ENCODE data around the gene VSTM4. TPM values are rescaled to one million over a fixed set of nuclear protein-coding genes. Genes with fewer than 3 reads are reported as not detected.

The VSTM4 gene
- total and polyA plus RNA-seq, 2 of the 4 experiments (the other 2 are of a cell fraction): 2.4 to 2.9 TPM

- TF ChIP-seq MXI1 (IDR thresholded peaks at IDR 0.05; ENCODE audit: borderline replicate concordance, low read depth, low read length): no peak
Measured at GRCh38 chr10:49161411-49161997, 46.2 kb upstream of the VSTM4 start (continued).

GRCh38 chr10:49160814-49161213, 45.5 kb upstream of the VSTM4 start:
- Histone ChIP-seq H3K4me1 (ENCODE audit: control insufficient read depth, insufficient read depth, low read length) (peaks cover 13% of the 10 kb centered on the region), H3K9me3 (ENCODE audit: control insufficient read depth, insufficient read depth, low read length) (no peaks in the 10 kb centered on the region), H3K9ac (ENCODE audit: low read depth, low read length) (no peak overlapping the region), H3K27me3 (ENCODE audit: control insufficient read depth, insufficient read depth, low read length) (no peaks in the 10 kb centered on the region), H4K8ac (ENCODE audit: low read depth in 2 of 2, low read length in 2 of 2) (no peak overlapping the region), H3K36me3 (ENCODE audit: control insufficient read depth, insufficient read depth, low read length) (no peaks in the 10 kb centered on the region), H2AK9ac (replicated peaks; ENCODE audit: low read depth, low read length, poor library complexity) (peak overlapping the region; percentile 33), H2BK15ac (ENCODE audit: low read depth, low read length) (peak overlapping the region; percentile 42; the same call in 1 of the 3 replicates), H3K27ac (ENCODE audit: insufficient read depth, low read length) (no peak overlapping the region), H3K23ac (ENCODE audit: low read depth, low read length) (no peak overlapping the region), H3K4ac (ENCODE audit: low read depth, low read length) (peak overlapping the region; percentile 62; the same call in 1 of the 2 replicates), H3K56ac (ENCODE audit: extremely low read depth, insufficient read depth, low read length) (no peak overlapping the region), H2BK5ac (ENCODE audit: low read depth, low read length, poor library complexity, severe bottlenecking) (no peak overlapping the region), H3K79me1 (ENCODE audit: low read depth in 1 of 2, low read length in 2 of 2) (no peaks in the 10 kb centered on the region), H2AFZ (replicated peaks; ENCODE audit: low read length, poor library complexity) (no peak overlapping the region), H3K18ac (ENCODE audit: low read depth, low read length) (no peak overlapping the region; the same call in 1 of the 2 replicates), H3K4me2 (ENCODE audit: low read depth, low read length) (no peak overlapping the region), H2AK5ac (ENCODE audit: low read depth, low read length) (0 out of 2 replicates have a peak overlapping the region, but pooled peaks have one; percentile 36), H4K5ac (ENCODE audit: low read depth, low read length) (no peak overlapping the region), H2BK120ac (ENCODE audit: low read depth, low read length) (peak overlapping the region; percentile 35), H3K4me3 (ENCODE audit: insufficient read depth, low read depth, low read length) (no peak overlapping the region), H4K91ac (ENCODE audit: insufficient read depth, low read depth, low read length) (0 out of 2 replicates have a peak overlapping the region, but pooled peaks have one; percentile 10), H4K20me1 (ENCODE audit: insufficient read depth, low read length) (no peaks in the 10 kb centered on the region), H3K9me1 (ENCODE audit: insufficient read depth, low read length) (peaks cover 17% of the 10 kb centered on the region), H3K14ac (replicated peaks; ENCODE audit: low read depth, low read length) (peak overlapping the region; percentile 40; the same call in 1 of the 2 replicates), H2BK20ac (ENCODE audit: low read depth, low read length) (peak overlapping the region; percentile 16)
- WGBS, 2 experiments (ENCODE audit: extremely low coverage in 2 of 2, insufficient read length in 1 of 2): no CpG with 5 or more reads among the region's 5 CpGs
- no peak for DNase-seq
- POLR2A ChIA-PET (ENCODE audit: unreplicated experiment): no interaction called here
- CTCF ChIA-PET: interaction anchor here (0.7 to 1.5 kb wide), 5 partner anchors 10 to 95 kb away, joined by 3 to 7 read pairs (median 3); no protein-coding TSS in a partner anchor
- dilution Hi-C loops (cut with HindIII; ENCODE audit: low sequenced_read_pairs, unreplicated experiment) (no loop called here), in situ Hi-C loops (cut with MboI; ENCODE audit: low sequenced_read_pairs) (no loop called here), intact Hi-C loops (cut with micrococcal nuclease) (loop anchor here (5.0 to 10.0 kb wide), 2 partner anchors 354 to 504 kb away; no protein-coding TSS in a partner anchor)
- ATAC-seq (ENCODE audit: low read depth): no peak
- BruUV-seq (replicated peaks): no TSS peak
- TF ChIP-seq BHLHE40 (IDR thresholded peaks at IDR 0.05; ENCODE audit: low read depth, low read length): peak; percentile 17; the same call in 1 of the 2 replicates
- 0 out of 2 replicates have a peak, but pooled peaks have one; percentile 6 for TF ChIP-seq CEBPB (IDR thresholded peaks at IDR 0.05; ENCODE audit: low read depth, low read length)
- no peak for TF ChIP-seq RFX5 (IDR thresholded peaks at IDR 0.05; ENCODE audit: low read depth, low read length)
